NOMO-1 treated with DMSO at 0.1 percent for 48 hours (cell line): Measurements from ENCODE around the gene NUAK2.

ENCODE experiments used
- DNase-seq: peaks from one replicate; lab custom pipeline; 2025; ENCODE audit not compliant: unreplicated experiment; lab: John Stamatoyannopoulos, UW

NUAK2 gene

GRCh38 chr1:205348554-205349487 is 27.3 kb upstream of the NUAK2 start:
- DNase-seq: no peak

GRCh38 chr1:205346956-205347574 is 25.5 kb upstream of the NUAK2 start:
- no peak for DNase-seq

GRCh38 chr1:205345761-205346160 is 24.2 kb upstream of the NUAK2 start:
- DNase-seq: no peak

GRCh38 chr1:205344066-205344928 is 22.8 kb upstream of the NUAK2 start:
- peak; percentile 7 for DNase-seq

- DNase-seq: no peak
Measured at GRCh38 chr1:205343431-205344065, 22.0 kb upstream of the NUAK2 start.

GRCh38 chr1:205342986-205343385 is 21.4 kb upstream of the NUAK2 start:
- no peak for DNase-seq

- no peak for DNase-seq
Measured at GRCh38 chr1:205340676-205341075, 19.1 kb upstream of the NUAK2 start.

GRCh38 chr1:205339717-205340116 is 18.2 kb upstream of the NUAK2 start:
- DNase-seq: no peak

GRCh38 chr1:205339197-205339702 is 17.7 kb upstream of the NUAK2 start:
- no peak for DNase-seq

GRCh38 chr1:205338011-205338410 is 16.5 kb upstream of the NUAK2 start:
- no peak for DNase-seq

GRCh38 chr1:205337481-205337880 is 15.9 kb upstream of the NUAK2 start:
- DNase-seq: no peak

GRCh38 chr1:205335692-205336091 is 14.1 kb upstream of the NUAK2 start:
- DNase-seq: peak; percentile 62

GRCh38 chr1:205332015-205332791 is 10.7 kb upstream of the NUAK2 start:
- no peak for DNase-seq

GRCh38 chr1:205330150-205330549 is 8.6 kb upstream of the NUAK2 start:
- no peak for DNase-seq

GRCh38 chr1:205329719-205330118 is 8.2 kb upstream of the NUAK2 start:
- DNase-seq: no peak

GRCh38 chr1:205328476-205328875 is 6.9 kb upstream of the NUAK2 start:
- DNase-seq: no peak

GRCh38 chr1:205326812-205327466 is 5.4 kb upstream of the NUAK2 start:
- DNase-seq: no peak

- DNase-seq: peak; percentile 51
Measured at GRCh38 chr1:205325334-205325884, 3.9 kb upstream of the NUAK2 start.

- DNase-seq: no peak
Measured at GRCh38 chr1:205324781-205325180, 3.2 kb upstream of the NUAK2 start.
